ENCODE measurements around the gene BCAR1.

Gene BCAR1

DNA sequence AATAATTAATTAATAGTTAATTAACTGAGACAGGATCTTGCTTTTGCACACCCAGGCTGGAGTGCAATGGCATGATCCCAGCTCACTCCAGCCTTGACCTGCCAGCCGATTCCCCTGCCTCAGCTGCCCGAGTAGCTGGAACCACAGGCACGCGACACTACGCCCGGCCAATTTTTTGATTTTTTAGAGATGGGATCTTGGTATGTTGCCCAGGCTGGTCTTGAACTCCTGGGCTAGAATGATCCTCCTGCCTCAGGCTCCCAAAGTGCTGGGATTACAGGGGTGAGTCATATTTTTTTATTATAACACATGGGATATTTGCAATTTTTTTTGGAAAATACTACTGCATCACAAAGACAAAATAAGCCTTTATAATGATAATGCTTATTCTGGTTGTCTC lies 30.4 kb upstream of the BCAR1 start:
- TF ChIP-seq TAF1 (IDR thresholded peaks at IDR 0.05; ENCODE audit: borderline replicate concordance, insufficient read depth, low read length) (no peak), FOXP2 (optimal IDR thresholded peaks at IDR 0.05; ENCODE audit: borderline replicate concordance, extremely low read depth, extremely low read length, insufficient read depth) (no peak), SIN3A (IDR thresholded peaks at IDR 0.05; ENCODE audit: borderline replicate concordance, insufficient read depth, low read length) (no peak), POLR2AphosphoS5 (IDR thresholded peaks at IDR 0.05; ENCODE audit: low read depth, low read length) (no peak)
- TF ChIP-seq, protein P1, sequence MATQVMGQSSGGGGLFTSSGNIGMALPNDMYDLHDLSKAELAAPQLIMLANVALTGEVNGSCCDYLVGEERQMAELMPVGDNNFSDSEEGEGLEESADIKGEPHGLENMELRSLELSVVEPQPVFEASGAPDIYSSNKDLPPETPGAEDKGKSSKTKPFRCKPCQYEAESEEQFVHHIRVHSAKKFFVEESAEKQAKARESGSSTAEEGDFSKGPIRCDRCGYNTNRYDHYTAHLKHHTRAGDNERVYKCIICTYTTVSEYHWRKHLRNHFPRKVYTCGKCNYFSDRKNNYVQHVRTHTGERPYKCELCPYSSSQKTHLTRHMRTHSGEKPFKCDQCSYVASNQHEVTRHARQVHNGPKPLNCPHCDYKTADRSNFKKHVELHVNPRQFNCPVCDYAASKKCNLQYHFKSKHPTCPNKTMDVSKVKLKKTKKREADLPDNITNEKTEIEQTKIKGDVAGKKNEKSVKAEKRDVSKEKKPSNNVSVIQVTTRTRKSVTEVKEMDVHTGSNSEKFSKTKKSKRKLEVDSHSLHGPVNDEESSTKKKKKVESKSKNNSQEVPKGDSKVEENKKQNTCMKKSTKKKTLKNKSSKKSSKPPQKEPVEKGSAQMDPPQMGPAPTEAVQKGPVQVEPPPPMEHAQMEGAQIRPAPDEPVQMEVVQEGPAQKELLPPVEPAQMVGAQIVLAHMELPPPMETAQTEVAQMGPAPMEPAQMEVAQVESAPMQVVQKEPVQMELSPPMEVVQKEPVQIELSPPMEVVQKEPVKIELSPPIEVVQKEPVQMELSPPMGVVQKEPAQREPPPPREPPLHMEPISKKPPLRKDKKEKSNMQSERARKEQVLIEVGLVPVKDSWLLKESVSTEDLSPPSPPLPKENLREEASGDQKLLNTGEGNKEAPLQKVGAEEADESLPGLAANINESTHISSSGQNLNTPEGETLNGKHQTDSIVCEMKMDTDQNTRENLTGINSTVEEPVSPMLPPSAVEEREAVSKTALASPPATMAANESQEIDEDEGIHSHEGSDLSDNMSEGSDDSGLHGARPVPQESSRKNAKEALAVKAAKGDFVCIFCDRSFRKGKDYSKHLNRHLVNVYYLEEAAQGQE (IDR thresholded peaks at IDR 0.05; ENCODE audit: insufficient read depth in 1 of 2, low read depth in 2 of 2, low read length in 2 of 2) = no peak

DNA sequence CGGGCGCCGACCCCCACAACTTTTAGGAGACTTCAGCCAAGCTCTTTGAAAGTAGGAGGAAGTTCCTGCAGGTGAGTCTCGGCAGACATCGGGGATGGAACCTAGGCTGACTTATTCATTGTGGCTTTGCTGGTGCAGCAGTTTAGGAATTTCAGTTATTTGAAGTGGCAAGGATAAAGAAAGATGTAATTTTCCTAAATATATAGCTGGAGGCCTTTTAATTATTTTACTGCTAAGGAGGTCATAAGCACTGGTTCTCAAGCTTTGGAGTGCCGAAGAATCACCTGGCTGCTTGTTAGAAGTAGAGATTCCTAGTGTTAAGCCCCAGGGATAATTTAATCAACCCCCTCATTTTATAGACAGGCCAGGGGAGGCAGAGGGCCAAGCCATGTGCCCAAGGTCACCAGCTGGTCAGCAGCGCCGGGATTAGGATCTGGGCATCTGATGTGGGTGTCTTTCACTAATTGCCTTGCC lies 28.9 kb upstream of the BCAR1 start:
- no peak for TF ChIP-seq TAF1 (IDR thresholded peaks at IDR 0.05; ENCODE audit: borderline replicate concordance, insufficient read depth, low read length)
- TF ChIP-seq POLR2AphosphoS5 (IDR thresholded peaks at IDR 0.05; ENCODE audit: low read depth, low read length) = no peak
- TF ChIP-seq, protein P1 (IDR thresholded peaks at IDR 0.05; ENCODE audit: insufficient read depth in 1 of 2, low read depth in 2 of 2, low read length in 2 of 2) = no peak
- TF ChIP-seq FOXP2 (optimal IDR thresholded peaks at IDR 0.05; ENCODE audit: borderline replicate concordance, extremely low read depth, extremely low read length, insufficient read depth) = no peak
- no peak for TF ChIP-seq SIN3A (IDR thresholded peaks at IDR 0.05; ENCODE audit: borderline replicate concordance, insufficient read depth, low read length)

DNA sequence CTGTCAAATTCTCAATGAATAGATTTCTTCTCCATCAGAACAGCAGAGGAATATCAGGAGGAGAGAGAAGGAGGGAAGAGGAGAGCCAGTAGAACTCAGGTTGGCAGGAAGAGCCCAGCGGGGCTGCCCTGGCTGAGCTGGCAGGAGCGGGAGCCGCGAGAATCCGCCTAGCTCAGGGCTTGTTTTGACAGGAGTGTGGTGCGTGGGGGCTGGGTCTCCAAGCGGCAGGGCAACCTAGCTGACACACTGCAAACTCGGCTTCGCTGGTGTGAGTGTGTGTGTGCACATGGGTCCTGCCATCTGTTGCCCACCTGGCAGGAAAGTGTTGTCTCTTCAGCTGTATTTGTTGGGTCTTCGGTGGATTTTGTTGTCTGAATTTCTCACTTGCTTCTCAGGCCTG lies 27.9 kb upstream of the BCAR1 start:
- TF ChIP-seq SIN3A (IDR thresholded peaks at IDR 0.05; ENCODE audit: borderline replicate concordance, insufficient read depth, low read length) (no peak), FOXP2 (optimal IDR thresholded peaks at IDR 0.05; ENCODE audit: borderline replicate concordance, extremely low read depth, extremely low read length, insufficient read depth) (no peak), TAF1 (IDR thresholded peaks at IDR 0.05; ENCODE audit: borderline replicate concordance, insufficient read depth, low read length) (no peak), POLR2AphosphoS5 (IDR thresholded peaks at IDR 0.05; ENCODE audit: low read depth, low read length) (no peak)
- TF ChIP-seq, protein P1 (IDR thresholded peaks at IDR 0.05; ENCODE audit: insufficient read depth in 1 of 2, low read depth in 2 of 2, low read length in 2 of 2) = no peak

DNA sequence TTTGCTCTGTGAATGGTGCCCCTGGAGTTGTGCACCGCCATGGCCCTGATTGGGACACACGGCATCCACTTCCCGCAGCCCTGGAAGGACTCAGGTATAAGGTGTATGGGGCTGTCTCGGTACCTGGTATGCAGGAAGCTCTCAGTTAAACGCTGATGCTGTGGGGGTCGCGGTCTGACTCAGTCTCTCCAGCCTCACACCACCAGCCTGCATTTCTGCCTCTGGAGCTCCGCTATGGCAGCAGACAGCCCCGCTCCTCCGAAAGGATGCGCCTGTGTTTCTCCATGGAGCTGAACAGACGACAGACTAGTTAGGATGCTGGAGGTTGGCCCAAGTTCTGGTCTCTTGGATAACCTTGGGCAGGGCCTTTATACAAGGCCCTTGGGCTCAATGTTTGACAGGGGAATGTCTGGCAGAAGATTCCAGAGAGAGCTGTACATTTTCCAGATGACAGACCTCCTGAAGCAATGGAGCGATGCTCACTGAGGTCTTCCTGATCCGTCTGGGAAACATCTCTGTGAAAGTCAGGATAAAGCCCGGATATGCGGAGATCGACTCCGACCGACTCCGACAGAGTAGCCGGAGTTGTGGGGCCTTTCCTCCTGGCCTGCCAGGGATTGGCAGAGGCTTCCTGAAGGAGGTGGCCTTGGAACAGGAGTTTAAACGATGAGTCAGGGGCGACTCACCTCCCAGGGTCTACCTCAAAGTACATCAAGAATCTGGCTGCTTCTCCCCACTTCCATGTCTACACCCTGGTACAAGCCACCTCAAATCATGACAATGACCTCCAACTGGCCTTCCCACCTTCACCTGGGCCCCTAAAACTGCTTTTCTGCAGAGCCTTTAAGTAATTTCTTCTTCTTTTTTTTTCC lies 21.9 kb upstream of the BCAR1 start:
- no peak for TF ChIP-seq POLR2AphosphoS5 (IDR thresholded peaks at IDR 0.05; ENCODE audit: low read depth, low read length)
- no peak for TF ChIP-seq TAF1 (IDR thresholded peaks at IDR 0.05; ENCODE audit: borderline replicate concordance, insufficient read depth, low read length)
- TF ChIP-seq SIN3A (IDR thresholded peaks at IDR 0.05; ENCODE audit: borderline replicate concordance, insufficient read depth, low read length) = no peak
- TF ChIP-seq FOXP2 (optimal IDR thresholded peaks at IDR 0.05; ENCODE audit: borderline replicate concordance, extremely low read depth, extremely low read length, insufficient read depth) = no peak
- TF ChIP-seq, protein P1 (IDR thresholded peaks at IDR 0.05; ENCODE audit: insufficient read depth in 1 of 2, low read depth in 2 of 2, low read length in 2 of 2) = no peak
